B cell (primary cell): Measurements from ENCODE around the gene MCF2L. TPM values are rescaled to one million over a fixed set of nuclear protein-coding genes. Genes with fewer than 3 reads are reported as not detected.

Experiments
- ATAC-seq: fragments of 200-7000 bp; cut with Tn5 transposase; one replicate; pipeline ENCODE4 v1.10.0; 2021; ENCODE audit warnings: low read depth, mild to moderate bottlenecking, moderate number of reproducible peaks, moderate library complexity
- CTCF ChIA-PET: fragments of 350-600 bp; sonication (Branson Sonifier 250); formaldehyde crosslinking; loops from one replicate; lab custom pipeline; 2021; ENCODE audit warnings: antibody characterized with exemption, inconsistent platforms; lab: Charles Lee
- POLR2A ChIA-PET: fragments of 350-600 bp; sonication (Branson Sonifier 250); formaldehyde crosslinking; loops from one replicate; lab custom pipeline; 2021; ENCODE audit warnings: antibody characterized with exemption; lab: Charles Lee
- DNase-seq: peaks from one replicate; pipeline ENCODE4 v3.0.0; 2013
- H2AFZ ChIP-seq: 2 replicates; pipeline ENCODE4 v1.6.1; 2012; ENCODE audit warnings: mild to moderate bottlenecking, low read depth, low read length; ENCODE audit not compliant: insufficient read depth, poor library complexity, severe bottlenecking
- H3K27ac ChIP-seq, 2 donors: 1 replicate in 1 of 2; 2 replicates in 1 of 2; pipeline ENCODE4 v1.5.1; 2012 to 2013; ENCODE audit warnings: low read length in 2 of 2, mild to moderate bottlenecking in 2 of 2, moderate library complexity in 1 of 2
- H3K27me3 ChIP-seq, 4 experiments: fragments of 200-600 bp in 1 of 4; sonication (generic) in 1 of 4; replicated peaks in 1 of 4; 1 replicate in 2 of 4; 2 replicates in 2 of 4; pipeline versions ENCODE4 v1.6.1 to v1.7.0; 2013 to 2016; ENCODE audit warnings: low read length in 3 of 4, mild to moderate bottlenecking in 2 of 4, mixed read lengths in 1 of 4, moderate library complexity in 1 of 4; ENCODE audit not compliant: insufficient read depth in 4 of 4, control insufficient read depth in 3 of 4; ENCODE audit errors: control extremely low read depth in 1 of 4
- H3K36me3 ChIP-seq, 2 experiments: replicated peaks in 1 of 2; 1 replicate in 1 of 2; 2 replicates in 1 of 2; pipeline versions ENCODE4 v1.6.1 to v1.7.1; 2013; ENCODE audit warnings: low read length in 1 of 2; ENCODE audit not compliant: insufficient read depth in 2 of 2, control insufficient read depth in 1 of 2; ENCODE audit errors: control extremely low read depth in 1 of 2, extremely low read depth in 1 of 2
- H3K4me1 ChIP-seq, 2 donors: fragments of 200-600 bp in 1 of 2; sonication (generic) in 1 of 2; 1 replicate in 1 of 2; 2 replicates in 1 of 2; pipeline versions ENCODE4 v1.5.1 to v1.6.1; 2013 to 2017; ENCODE audit warnings: low read length in 2 of 2; ENCODE audit not compliant: control insufficient read depth in 2 of 2, insufficient read depth in 2 of 2
- H3K4me2 ChIP-seq: replicated peaks from 2 replicates; pipeline ENCODE3; 2012; ENCODE audit warnings: mild to moderate bottlenecking, low read depth, low read length; ENCODE audit not compliant: poor library complexity, severe bottlenecking
- H3K4me3 ChIP-seq, 5 experiments: fragments of 200-600 bp in 1 of 5; sonication (generic) in 1 of 5; 1 replicate in 3 of 5; 2 replicates in 2 of 5; pipeline versions ENCODE4 v1.5.1 to v1.7.0; 2011 to 2016; ENCODE audit warnings: low read length in 4 of 5, mild to moderate bottlenecking in 4 of 5, low read depth in 2 of 5, control low read depth in 1 of 5, moderate library complexity in 1 of 5; ENCODE audit not compliant: insufficient read depth in 1 of 5; ENCODE audit errors: control extremely low read depth in 1 of 5, extremely low read depth in 1 of 5
- H3K79me2 ChIP-seq: fragments of 200-600 bp; sonication (generic); one replicate; pipeline ENCODE4 v1.6.0; 2016; ENCODE audit warnings: low read length; ENCODE audit not compliant: control insufficient read depth, insufficient read depth
- H3K9ac ChIP-seq: fragments of 200-600 bp; sonication (generic); 2 replicates; pipeline ENCODE4 v1.6.1; 2017; ENCODE audit warnings: mild to moderate bottlenecking, low read length, moderate library complexity
- H3K9me3 ChIP-seq, 3 donors: one replicate each; pipeline versions ENCODE4 v1.6.1 to v1.7.1; 2013; ENCODE audit warnings: low read length in 2 of 3; ENCODE audit not compliant: control insufficient read depth in 2 of 3, insufficient read depth in 1 of 3; ENCODE audit errors: control extremely low read depth in 1 of 3
- H4K20me1 ChIP-seq: 2 replicates; pipeline ENCODE4 v1.6.0; 2012; ENCODE audit warnings: mild to moderate bottlenecking, low read length; ENCODE audit not compliant: insufficient read depth, control insufficient read depth, poor library complexity, severe bottlenecking
- H3K27ac Mint-ChIP-seq: one replicate; pipeline ENCODE4 v1.8.0; 2021; ENCODE audit warnings: mixed read lengths
- H3K27me3 Mint-ChIP-seq: one replicate; pipeline ENCODE4 v1.8.0; 2021; ENCODE audit warnings: mixed read lengths
- H3K4me1 Mint-ChIP-seq: one replicate; pipeline ENCODE4 v1.8.0; 2021; ENCODE audit warnings: mixed read lengths
- H3K4me3 Mint-ChIP-seq: one replicate; pipeline ENCODE4 v1.8.0; 2021; ENCODE audit warnings: mixed read lengths
- H3K9me3 Mint-ChIP-seq: one replicate; pipeline ENCODE4 v1.8.0; 2022; ENCODE audit warnings: mixed read lengths; ENCODE audit not compliant: insufficient read depth
- CTCF ChIP-seq: fragments of 200-600 bp; IDR thresholded peaks from one replicate; pipeline ENCODE4 v1.8.0; 2022; ENCODE audit warnings: antibody characterized with exemption, mild to moderate bottlenecking
- EZH2 ChIP-seq: IDR thresholded peaks from 2 replicates; pipeline ENCODE4 v1.6.1; 2012; ENCODE audit warnings: borderline replicate concordance, low read depth, mild to moderate bottlenecking, moderate library complexity, low read length; ENCODE audit not compliant: insufficient read depth, poor library complexity, severe bottlenecking
- WGBS: methylation state at CpG from one replicate; pipeline ENCODE4 v1.1.5; 2013; ENCODE audit warnings: missing lambda C conversion rate; ENCODE audit not compliant: insufficient coverage; 5-methylcytosine and 5-hydroxymethylcytosine counted together
- intact Hi-C: fragments of 100-400 bp; cut with micrococcal nuclease; formaldehyde crosslinking; loops from one replicate; pipeline ENCODE4 v1.10.0; 2022
- polyA plus RNA-seq: library from polyadenylated mRNA; depleted of rRNA; stranded (reverse); fragments of >200 nt; gene quantifications from 2 replicates; pipeline ENCODE4 v1.2.3, GENCODE V29; 2012
- total RNA-seq, 2 donors: library from RNA; stranded (reverse); fragments of 120-200 nt in 1 of 2; gene quantifications; 1 replicate in 1 of 2; 2 replicates in 1 of 2; pipeline versions ENCODE4 v1.2.3 to v1.2.4, GENCODE V29; 2013 to 2022

Gene MCF2L
- total and polyA plus RNA-seq, 2 donors (not counting 1 experiment from before 2014, with no cell fraction given), result 3.7 to 8.2 TPM

DNA sequence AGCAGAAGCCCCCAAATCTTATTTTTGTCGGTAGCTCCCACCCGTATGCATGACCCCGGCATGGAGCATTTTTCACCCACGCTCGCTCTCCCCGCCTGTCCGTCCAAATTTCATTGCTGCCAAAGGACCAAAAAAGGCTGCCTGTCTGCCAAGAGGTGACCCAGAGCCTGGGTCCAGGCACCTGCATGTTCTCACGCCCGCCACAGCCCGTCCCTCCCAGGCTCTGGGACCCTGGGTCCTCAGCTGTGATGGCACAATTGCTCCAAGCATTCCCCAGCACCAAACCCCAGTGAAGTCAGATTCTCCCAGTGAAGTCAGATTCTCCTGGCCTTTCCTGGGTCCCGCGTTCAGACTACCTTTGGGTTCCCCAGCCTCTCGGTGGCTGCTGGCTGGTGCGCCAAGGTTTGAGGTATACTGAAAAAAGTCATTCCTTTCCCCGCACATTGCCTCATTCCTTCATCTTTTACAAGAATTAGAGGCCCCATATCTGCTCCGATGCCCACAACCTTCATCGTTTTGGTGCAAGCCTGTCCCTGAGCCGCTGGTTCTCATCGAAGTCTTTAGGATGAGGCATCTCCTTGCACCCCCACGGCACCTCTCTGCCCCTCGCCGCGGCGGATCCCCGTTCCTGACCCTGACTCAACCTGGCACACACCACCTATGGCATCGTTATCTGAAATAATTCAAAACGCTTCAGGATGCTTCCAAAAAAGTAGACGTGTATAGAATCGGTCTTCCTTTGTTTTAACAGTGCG lies 77.3 kb downstream of the MCF2L start:
- ChIA-PET POLR2A (no interaction called here), CTCF (no interaction called here)
- Mint-ChIP-seq H3K4me3 (no peak overlapping the region), H3K4me1 (no peaks in the 10 kb centered on the region), H3K27ac (no peak overlapping the region), H3K9me3 (no peaks in the 10 kb centered on the region), H3K27me3 (no peaks in the 10 kb centered on the region)
- H3K4me3 ChIP-seq, result no peak overlapping the region
- DNase-seq (no peak), ATAC-seq (no peak)
- no peak overlapping the region for H3K27ac ChIP-seq
- no peak overlapping the region for H2AFZ ChIP-seq
- H3K9ac ChIP-seq, result no peak overlapping the region
- WGBS, result 95% methylated on average over 30 of the region's 30 CpGs
- intact Hi-C loops, result no loop called here
- no peaks in the 10 kb centered on the region for H3K27me3 ChIP-seq
- H3K4me1 ChIP-seq, result no peaks in the 10 kb centered on the region
- no peaks in the 10 kb centered on the region for H3K36me3 ChIP-seq
- H4K20me1 ChIP-seq, result no peaks in the 10 kb centered on the region
- no peak overlapping the region for H3K4me2 ChIP-seq
- H3K79me2 ChIP-seq, result no peaks in the 10 kb centered on the region
- TF ChIP-seq EZH2 (no peak), CTCF (no peak)
- no peaks in the 10 kb centered on the region for H3K9me3 ChIP-seq

- Mint-ChIP-seq H3K9me3 (no peaks in the 10 kb centered on the region), H3K4me3 (no peak overlapping the region), H3K27ac (no peak overlapping the region), H3K4me1 (no peaks in the 10 kb centered on the region), H3K27me3 (no peaks in the 10 kb centered on the region)
- no peaks in the 10 kb centered on the region for H3K27me3 ChIP-seq
- H3K4me3 ChIP-seq, result no peak overlapping the region
- no peaks in the 10 kb centered on the region for H3K79me2 ChIP-seq
- H2AFZ ChIP-seq, result no peak overlapping the region
- H4K20me1 ChIP-seq, result no peaks in the 10 kb centered on the region
- no peak overlapping the region for H3K27ac ChIP-seq
- no peak for ATAC-seq
- no peaks in the 10 kb centered on the region for H3K9me3 ChIP-seq
- DNase-seq, result no peak
- intact Hi-C loops, result no loop called here
- ChIA-PET POLR2A (no interaction called here), CTCF (no interaction called here)
- TF ChIP-seq CTCF, result no peak
- TF ChIP-seq EZH2, result no peak
- no peaks in the 10 kb centered on the region for H3K36me3 ChIP-seq
- 92% methylated on average over 9 of the region's 13 CpGs for WGBS
- no peak overlapping the region for H3K4me2 ChIP-seq
- H3K4me1 ChIP-seq, result no peaks in the 10 kb centered on the region
- H3K9ac ChIP-seq, result no peak overlapping the region
These were observed 77.8 kb downstream of the MCF2L start for GRCh38 chr13:113046883-113047244.
